Measurements from ENCODE around the gene MAGEF1.

- TF ChIP-seq CTCF (IDR thresholded peaks at IDR 0.05), result no peak
- TF ChIP-seq POLR2A (IDR thresholded peaks at IDR 0.05), result no peak
Measured at GRCh38 chr3:184719709-184720108, 7.8 kb upstream of the MAGEF1 start.

Data from Peyer's patch (tissue), 4 donors.